ENCODE measurements around the gene DHX8. TPM values are rescaled to one million over a fixed set of nuclear protein-coding genes. Genes with fewer than 3 reads are reported as not detected.

Gene DHX8
- total RNA-seq, 1 donor from 2014 or later, result 44.2 TPM

GRCh38 chr17:43548689-43549379 is 65.1 kb downstream of the DHX8 start:
- DNase-seq, result no peak

GRCh38 chr17:43549496-43549895 is 65.7 kb downstream of the DHX8 start:
- no peak for DNase-seq

- DNase-seq, result no peak
Observed at GRCh38 chr17:43550754-43551153, 67.0 kb downstream of the DHX8 start.

- no peak for DNase-seq
Observed at GRCh38 chr17:43552229-43552837, 68.6 kb downstream of the DHX8 start.

- DNase-seq, result no peak
Observed at GRCh38 chr17:43553573-43553972, 69.8 kb downstream of the DHX8 start.

GRCh38 chr17:43554857-43555256 is 71.1 kb downstream of the DHX8 start:
- DNase-seq, result no peak

GRCh38 chr17:43556292-43556691 is 72.5 kb downstream of the DHX8 start:
- DNase-seq, result no peak

GRCh38 chr17:43558805-43559160 is 75.0 kb downstream of the DHX8 start:
- no peak for DNase-seq

GRCh38 chr17:43559161-43559816 is 75.5 kb downstream of the DHX8 start:
- no peak for DNase-seq

GRCh38 chr17:43560461-43561427 is 77.0 kb downstream of the DHX8 start:
- DNase-seq, result no peak

GRCh38 chr17:43562679-43563599 is 79.2 kb downstream of the DHX8 start:
- no peak for DNase-seq

GRCh38 chr17:43563600-43564594 is 80.1 kb downstream of the DHX8 start:
- DNase-seq, result no peak

- no peak for DNase-seq
Observed at GRCh38 chr17:43568506-43569082, 84.8 kb downstream of the DHX8 start.

GRCh38 chr17:43570518-43570928 is 86.7 kb downstream of the DHX8 start:
- DNase-seq, result no peak

GRCh38 chr17:43572368-43572980 is 88.7 kb downstream of the DHX8 start:
- DNase-seq, result no peak

GRCh38 chr17:43573579-43574321 is 90.0 kb downstream of the DHX8 start:
- DNase-seq, result no peak

GRCh38 chr17:43574348-43574747 is 90.6 kb downstream of the DHX8 start:
- no peak for DNase-seq

- no peak for DNase-seq
Observed at GRCh38 chr17:43574896-43575525, 91.2 kb downstream of the DHX8 start.
